ENCODE results near the gene NXPE3. TPM values are rescaled to one million over a fixed set of nuclear protein-coding genes. Genes with fewer than 3 reads are reported as not detected.

Gene NXPE3
- polyA plus RNA-seq, 1 donor from 2014 or later = 6.6 TPM

GRCh38 chr3:101801174-101801573, 22.2 kb downstream of the NXPE3 start:
- Histone ChIP-seq H3K27ac (ENCODE audit: low read length) (no peak overlapping the region), H3K4me3 (ENCODE audit: low read length) (no peak overlapping the region), H2AFZ (ENCODE audit: low read depth, low read length) (no peak overlapping the region)

GRCh38 chr3:101802179-101802578, 23.2 kb downstream of the NXPE3 start:
- H3K27me3 ChIP-seq (ENCODE audit: insufficient read depth, low read depth, low read length) = no peaks in the 10 kb centered on the region
- H3K27ac ChIP-seq (ENCODE audit: low read length) = no peak overlapping the region
- TF ChIP-seq MXI1 (conservative IDR thresholded peaks at IDR 0.05; ENCODE audit: poor library complexity, severe bottlenecking) (no peak), CTCF (IDR thresholded peaks at IDR 0.05; ENCODE audit: poor library complexity, severe bottlenecking) (no peak), SMC3 (conservative IDR thresholded peaks at IDR 0.05; ENCODE audit: poor library complexity) (no peak), RAD21 (conservative IDR thresholded peaks at IDR 0.05) (no peak), REST (IDR thresholded peaks at IDR 0.05; ENCODE audit: borderline replicate concordance) (no peak), POLR2AphosphoS5 (IDR thresholded peaks at IDR 0.05) (no peak), TAF1 (IDR thresholded peaks at IDR 0.05; ENCODE audit: low read depth) (no peak), EP300 (conservative IDR thresholded peaks at IDR 0.05; ENCODE audit: poor library complexity, severe bottlenecking) (no peak), EZH2 (IDR thresholded peaks at IDR 0.05; ENCODE audit: borderline replicate concordance, insufficient read depth, low read length, poor library complexity, severe bottlenecking) (no peak)
- no peaks in the 10 kb centered on the region for H3K79me2 ChIP-seq (replicated peaks; ENCODE audit: insufficient read depth, low read length)
- no peaks in the 10 kb centered on the region for H3K9me3 ChIP-seq (ENCODE audit: low read length)
- no peaks in the 10 kb centered on the region for H3F3A ChIP-seq (ENCODE audit: insufficient read depth, low read length, poor library complexity, severe bottlenecking)
- peaks cover 6% of the 10 kb centered on the region for H3K36me3 ChIP-seq (ENCODE audit: insufficient read depth, low read length)
- H2AFZ ChIP-seq (ENCODE audit: low read depth, low read length) = no peak overlapping the region
- H3K4me2 ChIP-seq (ENCODE audit: low read length) = no peak overlapping the region
- H4K20me1 ChIP-seq (ENCODE audit: insufficient read depth) = no peaks in the 10 kb centered on the region
- no peaks in the 10 kb centered on the region for H3K9me2 ChIP-seq (ENCODE audit: insufficient read depth, low read length)
- no peak overlapping the region for H3K4me3 ChIP-seq (ENCODE audit: low read length)
- no peak overlapping the region for H3K9ac ChIP-seq (ENCODE audit: low read length)

More at GRCh38 chr3:101801174-101801573, 22.2 kb downstream of the NXPE3 start:
- no peaks in the 10 kb centered on the region for H3K79me2 ChIP-seq (replicated peaks; ENCODE audit: insufficient read depth, low read length)
- H3K4me2 ChIP-seq (ENCODE audit: low read length) = no peak overlapping the region
- no peaks in the 10 kb centered on the region for H3F3A ChIP-seq (ENCODE audit: insufficient read depth, low read length, poor library complexity, severe bottlenecking)
- H3K9ac ChIP-seq (ENCODE audit: low read length) = no peak overlapping the region
- H3K36me3 ChIP-seq (ENCODE audit: insufficient read depth, low read length) = peaks cover 6% of the 10 kb centered on the region
- no peaks in the 10 kb centered on the region for H3K27me3 ChIP-seq (ENCODE audit: insufficient read depth, low read depth, low read length)
- TF ChIP-seq POLR2AphosphoS5 (IDR thresholded peaks at IDR 0.05) (no peak), REST (IDR thresholded peaks at IDR 0.05; ENCODE audit: borderline replicate concordance) (no peak)
- no peaks in the 10 kb centered on the region for H4K20me1 ChIP-seq (ENCODE audit: insufficient read depth)
- H3K9me2 ChIP-seq (ENCODE audit: insufficient read depth, low read length) = no peaks in the 10 kb centered on the region
- no peaks in the 10 kb centered on the region for H3K9me3 ChIP-seq (ENCODE audit: low read length)
